GM13976 (cell line): Measurements from ENCODE around the gene GPSM1.
"Not testable (repeated sequence)": the region's sequence is repeated elsewhere in the genome, so short reads cannot be mapped to it uniquely, and the experiment has no call there.

ENCODE experiments used
- DNase-seq: peaks from one replicate; pipeline ENCODE4 v3.0.0; 2012; ENCODE audit warnings: low spot score
- in situ Hi-C: fragments of 300-500 bp; cut with MboI; formaldehyde crosslinking; loops from one replicate; pipeline ENCODE4 v1.12.0; 2022; ENCODE audit warnings: low sequenced_read_pairs, mixed read lengths, inconsistent platforms; ENCODE audit not compliant: unreplicated experiment
- TF ChIP-seq, protein P1 (sequence below): IDR thresholded peaks from 2 replicates; pipeline ENCODE4 v1.5.1; 2012; ENCODE audit warnings: borderline replicate concordance, mild to moderate bottlenecking; ENCODE audit not compliant: insufficient read depth; ENCODE audit errors: extremely low read depth, missing control alignments, control extremely low read depth

The GPSM1 gene

GRCh38 chr9:136317695-136318094, 9.6 kb upstream of the GPSM1 start:
- no peak for DNase-seq
- in situ Hi-C loops: no loop called here
- TF ChIP-seq, protein P1, sequence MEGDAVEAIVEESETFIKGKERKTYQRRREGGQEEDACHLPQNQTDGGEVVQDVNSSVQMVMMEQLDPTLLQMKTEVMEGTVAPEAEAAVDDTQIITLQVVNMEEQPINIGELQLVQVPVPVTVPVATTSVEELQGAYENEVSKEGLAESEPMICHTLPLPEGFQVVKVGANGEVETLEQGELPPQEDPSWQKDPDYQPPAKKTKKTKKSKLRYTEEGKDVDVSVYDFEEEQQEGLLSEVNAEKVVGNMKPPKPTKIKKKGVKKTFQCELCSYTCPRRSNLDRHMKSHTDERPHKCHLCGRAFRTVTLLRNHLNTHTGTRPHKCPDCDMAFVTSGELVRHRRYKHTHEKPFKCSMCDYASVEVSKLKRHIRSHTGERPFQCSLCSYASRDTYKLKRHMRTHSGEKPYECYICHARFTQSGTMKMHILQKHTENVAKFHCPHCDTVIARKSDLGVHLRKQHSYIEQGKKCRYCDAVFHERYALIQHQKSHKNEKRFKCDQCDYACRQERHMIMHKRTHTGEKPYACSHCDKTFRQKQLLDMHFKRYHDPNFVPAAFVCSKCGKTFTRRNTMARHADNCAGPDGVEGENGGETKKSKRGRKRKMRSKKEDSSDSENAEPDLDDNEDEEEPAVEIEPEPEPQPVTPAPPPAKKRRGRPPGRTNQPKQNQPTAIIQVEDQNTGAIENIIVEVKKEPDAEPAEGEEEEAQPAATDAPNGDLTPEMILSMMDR: no peak

DNA sequence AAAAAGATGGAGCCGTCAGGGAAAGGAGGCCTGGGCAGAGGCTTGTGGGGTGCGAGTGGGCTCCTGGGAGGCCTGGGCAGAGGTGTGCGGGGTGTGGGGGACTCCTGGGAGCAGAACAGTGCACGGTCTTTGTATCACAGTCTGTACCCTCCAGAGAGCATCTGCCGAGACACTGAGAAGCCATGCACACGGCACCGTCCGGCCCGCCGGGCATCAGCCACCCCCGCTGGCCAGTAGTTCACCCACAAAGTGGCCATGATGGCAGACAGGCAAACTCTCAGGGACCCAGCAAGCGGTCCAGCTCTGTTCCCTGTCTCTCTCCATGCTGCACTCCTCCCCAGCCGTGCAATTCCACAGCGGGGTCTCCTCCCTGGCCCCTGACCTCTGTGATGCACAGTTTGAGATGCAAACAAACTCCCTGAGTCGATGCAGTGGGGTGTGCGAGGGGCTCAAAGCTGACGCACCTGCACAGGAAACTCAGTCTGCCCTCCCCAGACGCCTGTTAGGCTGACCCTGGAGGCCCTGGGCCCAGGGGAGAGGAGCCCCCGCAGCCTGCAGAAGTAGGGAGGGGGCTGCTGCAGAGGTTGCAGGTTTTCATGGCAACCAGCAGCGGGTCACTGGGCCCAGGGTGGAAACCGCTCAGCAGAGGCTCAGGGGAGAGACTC, 9.1 kb upstream of the GPSM1 start:
- TF ChIP-seq, protein P1: no peak
- DNase-seq: no peak
- in situ Hi-C loops: no loop called here

- DNase-seq: no peak
- in situ Hi-C loops: no loop called here
- TF ChIP-seq, protein P1: no peak
Observed at GRCh38 chr9:136318776-136319241, 8.5 kb upstream of the GPSM1 start.

DNA sequence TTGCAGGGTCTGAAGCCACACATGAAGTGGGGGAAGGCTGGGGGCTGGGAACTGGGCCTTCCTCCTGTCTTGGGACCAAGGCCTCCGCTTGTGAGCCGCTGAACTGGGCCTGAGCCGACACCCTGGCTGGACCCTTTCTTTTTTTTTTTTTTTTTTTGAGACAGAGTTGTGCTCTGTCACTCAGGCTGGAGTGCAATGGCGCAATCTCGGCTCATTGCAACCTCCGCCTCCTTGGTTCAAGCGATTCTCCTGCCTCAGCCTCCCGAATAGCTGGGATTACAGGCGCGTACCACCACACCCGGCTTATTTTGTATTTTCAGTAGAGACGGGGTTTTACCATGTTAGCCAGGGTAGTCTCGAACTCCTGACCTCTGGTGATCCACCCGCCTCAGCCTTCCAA, 8.1 kb upstream of the GPSM1 start:
- DNase-seq, in situ Hi-C loops: not testable (repeated sequence)

DNA sequence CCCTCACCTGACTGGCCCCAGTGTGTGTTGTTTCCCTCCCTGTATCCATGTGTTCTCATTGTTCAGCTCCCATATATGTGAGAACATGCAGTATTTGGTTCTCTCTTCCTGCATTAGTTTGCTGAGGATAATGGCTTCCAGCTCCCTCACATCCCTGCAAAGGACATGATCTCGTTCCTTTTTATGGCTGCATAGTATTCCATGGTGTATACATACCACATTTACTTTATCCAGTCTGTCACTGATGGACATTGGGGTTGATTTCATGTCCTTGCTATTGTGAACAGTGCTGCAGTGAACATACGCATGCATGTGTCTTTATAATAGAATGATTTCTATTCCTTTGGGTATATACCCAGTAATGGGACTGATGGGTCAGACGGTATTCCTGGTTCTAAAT, 7.4 kb upstream of the GPSM1 start:
- DNase-seq, in situ Hi-C loops: not testable (repeated sequence)

GRCh38 chr9:136320972-136321371, 6.4 kb upstream of the GPSM1 start:
- in situ Hi-C loops, DNase-seq: not testable (repeated sequence)

- DNase-seq: no peak
- in situ Hi-C loops: no loop called here
- TF ChIP-seq, protein P1: no peak
Observed at GRCh38 chr9:136321561-136321960, 5.8 kb upstream of the GPSM1 start.

DNA sequence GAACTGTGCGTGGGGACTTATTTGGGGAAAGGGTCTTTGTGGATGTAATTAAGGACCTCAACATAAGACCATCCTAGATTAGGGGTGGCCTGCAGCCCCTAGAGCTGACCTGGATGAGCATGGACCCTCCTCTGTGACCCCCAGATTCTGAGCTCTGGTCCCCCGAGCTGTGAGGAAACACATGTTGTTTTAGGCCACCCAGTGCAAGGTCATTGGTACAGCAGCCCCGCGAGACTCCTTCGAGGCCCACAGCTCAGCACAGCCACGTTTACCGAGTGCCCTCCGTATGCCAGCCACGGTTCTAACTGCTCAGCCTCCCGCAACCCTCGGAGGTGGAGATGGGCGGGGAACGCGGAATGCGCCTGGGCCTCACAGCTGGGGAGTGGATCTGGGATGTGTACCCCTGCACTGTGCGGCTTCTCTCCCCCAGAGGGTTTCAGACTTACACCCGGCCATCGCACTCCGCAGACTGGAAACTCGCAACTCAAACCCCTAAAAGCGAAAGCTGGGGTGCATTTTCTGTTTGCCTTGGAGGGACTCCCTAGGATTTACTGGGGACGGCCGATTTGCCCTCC, 4.5 kb upstream of the GPSM1 start:
- TF ChIP-seq, protein P1: no peak
- no peak for DNase-seq
- in situ Hi-C loops: no loop called here
